H1 (cell line): ENCODE measurements around the gene MAP4K4. TPM values are rescaled to one million over a fixed set of nuclear protein-coding genes. Genes with fewer than 3 reads are reported as not detected.

Experiments used
- CTCF ChIA-PET: fragments of 300-600 bp; sonication (Branson Sonifier 250); formaldehyde crosslinking; loops from one replicate; lab custom pipeline; 2021; ENCODE audit not compliant: partially characterized antibody; lab: Charles Lee
- POLR2A ChIA-PET: fragments of 300-600 bp; sonication (Branson Sonifier 250); formaldehyde crosslinking; loops from one replicate; lab custom pipeline; 2021; ENCODE audit warnings: inconsistent platforms; ENCODE audit not compliant: partially characterized antibody; lab: Charles Lee
- DNase-seq, 2 experiments: peaks; one replicate each; pipeline versions ENCODE4 v3.0.0 to v3.0.0-alpha.2; 2010 to 2022; ENCODE audit warnings: low spot score in 2 of 2, low read depth in 1 of 2, mixed read lengths in 1 of 2
- FAIRE-seq: peaks from 2 replicates; lab custom pipeline; 2011; peaks lifted over from hg19 to GRCh38; lab: Jason Lieb, UNC
- H2AFZ ChIP-seq: 2 replicates; pipeline ENCODE4 v1.8.1; 2012; ENCODE audit warnings: low read length, inconsistent platforms
- H2AK5ac ChIP-seq: 2 replicates; pipeline ENCODE4 v1.6.1; 2013; ENCODE audit warnings: low read depth, low read length
- H2BK120ac ChIP-seq: replicated peaks from 2 replicates; pipeline ENCODE3; 2013; ENCODE audit warnings: low read depth, low read length, inconsistent platforms
- H2BK12ac ChIP-seq: 2 replicates; pipeline ENCODE4 v1.6.1; 2013; ENCODE audit warnings: low read depth, low read length
- H2BK15ac ChIP-seq: 2 replicates; pipeline ENCODE4 v1.6.1; 2013; ENCODE audit warnings: low read length
- H2BK20ac ChIP-seq: 2 replicates; pipeline ENCODE4 v1.6.1; 2013; ENCODE audit warnings: low read length
- H2BK5ac ChIP-seq: 2 replicates; pipeline ENCODE4 v1.6.1; 2013; ENCODE audit warnings: low read depth, low read length
- H3K14ac ChIP-seq: 2 replicates; pipeline ENCODE4 v1.6.1; 2013; ENCODE audit warnings: inconsistent platforms; ENCODE audit not compliant: insufficient read length
- H3K18ac ChIP-seq: 2 replicates; pipeline ENCODE4 v1.6.1; 2013; ENCODE audit warnings: low read length; ENCODE audit errors: extremely low read depth
- H3K23ac ChIP-seq: 2 replicates; pipeline ENCODE4 v1.6.1; 2013; ENCODE audit warnings: inconsistent platforms; ENCODE audit not compliant: insufficient read length
- H3K23me2 ChIP-seq: 2 replicates; pipeline ENCODE4 v1.6.1; 2013; ENCODE audit warnings: low read depth, low read length
- H3K27ac ChIP-seq: 2 replicates; pipeline ENCODE4 v1.6.1; 2011; ENCODE audit warnings: low read depth, low read length, inconsistent platforms
- H3K27me3 ChIP-seq, 4 experiments: replicated peaks in 1 of 4; 1 replicate in 1 of 4; 2 replicates in 3 of 4; pipeline versions ENCODE4 v1.6.1 to v1.8.1; 2011 to 2013; ENCODE audit warnings: low read length in 3 of 4, mild to moderate bottlenecking in 3 of 4, inconsistent platforms in 2 of 4, mixed read lengths in 2 of 4, moderate library complexity in 1 of 4; ENCODE audit not compliant: control insufficient read depth in 3 of 4, insufficient read depth in 3 of 4; ENCODE audit errors: extremely low read depth in 1 of 4
- H3K36me3 ChIP-seq, 4 experiments: 2 replicates each; pipeline versions ENCODE4 v1.6.1 to v1.8.1; 2011 to 2013; ENCODE audit warnings: mild to moderate bottlenecking in 4 of 4, low read length in 3 of 4, moderate library complexity in 2 of 4, control low read depth in 1 of 4, inconsistent platforms in 1 of 4; ENCODE audit not compliant: insufficient read depth in 4 of 4, control insufficient read depth in 2 of 4
- H3K4ac ChIP-seq: replicated peaks from 2 replicates; pipeline ENCODE3; 2013; ENCODE audit warnings: low read length, low read depth, mixed read lengths, inconsistent platforms; ENCODE audit not compliant: insufficient read length
- H3K4me1 ChIP-seq, 4 experiments: replicated peaks in 1 of 4; 1 replicate in 1 of 4; 2 replicates in 3 of 4; pipeline versions ENCODE4 v1.6.1 to v1.8.1; 2011 to 2013; ENCODE audit warnings: low read length in 3 of 4, inconsistent platforms in 2 of 4, mixed read lengths in 1 of 4; ENCODE audit not compliant: insufficient read depth in 4 of 4, control insufficient read depth in 3 of 4
- H3K4me2 ChIP-seq, 2 experiments: 2 replicates each; pipeline versions ENCODE4 v1.6.1 to v1.8.1; 2011 to 2013; ENCODE audit warnings: low read depth in 2 of 2, low read length in 2 of 2, control low read depth in 1 of 2, inconsistent platforms in 1 of 2, mild to moderate bottlenecking in 1 of 2; ENCODE audit not compliant: insufficient read depth in 1 of 2
- H3K4me3 ChIP-seq, 4 experiments: fragments of 200-600, 300-600 bp in 1 of 4; sonication (generic), shearing (Covaris generic), sonication (Bioruptor Twin) in 1 of 4; 2 replicates each; pipeline versions ENCODE4 v1.5.1 to v1.8.1; 2011 to 2016; ENCODE audit warnings: low read length in 4 of 4, low read depth in 3 of 4, control low read depth in 2 of 4, inconsistent platforms in 2 of 4, mild to moderate bottlenecking in 2 of 4, mixed read lengths in 1 of 4, moderate library complexity in 1 of 4; ENCODE audit not compliant: insufficient read depth in 2 of 4; ENCODE audit errors: extremely low read depth in 1 of 4
- H3K56ac ChIP-seq: replicated peaks from 2 replicates; pipeline ENCODE3; 2013; ENCODE audit warnings: low read depth, mild to moderate bottlenecking, mixed read lengths, low read length, inconsistent platforms; ENCODE audit not compliant: insufficient read length
- H3K79me1 ChIP-seq: 2 replicates; pipeline ENCODE4 v1.6.1; 2013; ENCODE audit warnings: low read depth, low read length, control low read depth
- H3K79me2 ChIP-seq, 2 experiments: 2 replicates each; pipeline versions ENCODE4 v1.6.1 to v1.8.1; 2012 to 2013; ENCODE audit warnings: low read length in 2 of 2, mild to moderate bottlenecking in 2 of 2, inconsistent platforms in 1 of 2; ENCODE audit not compliant: insufficient read depth in 2 of 2, control insufficient read depth in 1 of 2
- H3K9ac ChIP-seq, 4 experiments: replicated peaks in 1 of 4; 1 replicate in 1 of 4; 2 replicates in 3 of 4; pipeline versions ENCODE4 v1.6.1 to v1.8.1; 2011 to 2013; ENCODE audit warnings: low read depth in 3 of 4, low read length in 3 of 4, control low read depth in 2 of 4, mild to moderate bottlenecking in 2 of 4, moderate library complexity in 2 of 4, inconsistent platforms in 1 of 4; ENCODE audit errors: extremely low read depth in 1 of 4
- H3K9me3 ChIP-seq, 2 experiments: 2 replicates each; pipeline versions ENCODE4 v1.6.1 to v1.8.1; 2012 to 2013; ENCODE audit warnings: mild to moderate bottlenecking in 2 of 2, moderate library complexity in 2 of 2, control low read depth in 1 of 2, inconsistent platforms in 1 of 2, low read depth in 1 of 2, low read length in 1 of 2, mixed read lengths in 1 of 2; ENCODE audit not compliant: insufficient read depth in 2 of 2
- H4K20me1 ChIP-seq, 2 experiments: replicated peaks in 1 of 2; 2 replicates each; pipeline versions ENCODE3 to v1.8.1; 2011 to 2013; ENCODE audit warnings: inconsistent platforms in 2 of 2, low read length in 2 of 2, mild to moderate bottlenecking in 1 of 2; ENCODE audit not compliant: insufficient read depth in 2 of 2, control insufficient read depth in 1 of 2
- H4K5ac ChIP-seq: 2 replicates; pipeline ENCODE4 v1.6.1; 2013; ENCODE audit warnings: low read length, low read depth, mixed read lengths, inconsistent platforms; ENCODE audit not compliant: insufficient read length
- H4K8ac ChIP-seq: 2 replicates; pipeline ENCODE4 v1.8.0; 2013; ENCODE audit warnings: mild to moderate bottlenecking, moderate library complexity, low read length, inconsistent platforms; ENCODE audit not compliant: insufficient read depth; ENCODE audit errors: extremely low read depth
- H4K91ac ChIP-seq: replicated peaks from 2 replicates; pipeline ENCODE3; 2013; ENCODE audit warnings: low read length, mixed read lengths, inconsistent platforms; ENCODE audit not compliant: insufficient read length
- BRCA1 ChIP-seq: IDR thresholded peaks from 2 replicates; pipeline ENCODE4 v1.6.1; 2012; ENCODE audit warnings: low read depth, low read length, improper control_type of control experiment
- CEBPB ChIP-seq: IDR thresholded peaks from 2 replicates; pipeline ENCODE4 v1.6.1; 2012; ENCODE audit warnings: low read depth, low read length
- EGR1 ChIP-seq: IDR thresholded peaks from 2 replicates; pipeline ENCODE4 v1.6.1; 2011; ENCODE audit warnings: low read depth, low read length, borderline replicate concordance
- JUND ChIP-seq: IDR thresholded peaks from 2 replicates; pipeline ENCODE4 v1.6.1; 2011; ENCODE audit warnings: mild to moderate bottlenecking, improper control_type of control experiment, low read length
- POLR2AphosphoS5 ChIP-seq: IDR thresholded peaks from 2 replicates; pipeline ENCODE4 v1.6.1; 2011; ENCODE audit warnings: low read depth, low read length
- SRF ChIP-seq: IDR thresholded peaks from 2 replicates; pipeline ENCODE4 v1.6.1; 2011; ENCODE audit warnings: mild to moderate bottlenecking, low read depth, low read length, moderate library complexity
- WGBS, 2 experiments: shearing (Covaris generic) in 1 of 2; methylation state at CpG; one replicate each; pipeline versions ENCODE4 v1.1.6 to v1.1.7; 2013 to 2015; ENCODE audit warnings: low lambda C conversion rate in 2 of 2, mixed read lengths in 2 of 2, inconsistent platforms in 1 of 2, low coverage in 1 of 2, missing lambda C conversion rate in 1 of 2; ENCODE audit not compliant: insufficient replicate concordance in 2 of 2, insufficient coverage in 1 of 2, insufficient read length in 1 of 2; ENCODE audit errors: extremely low coverage in 1 of 2, missing lambda C conversion rate in 1 of 2; 5-methylcytosine and 5-hydroxymethylcytosine counted together
- polyA plus RNA-seq, 7 experiments: library from polyadenylated mRNA; depleted of rRNA in 3 of 7; stranded (reverse) in 5 of 7; unstranded in 2 of 7; fragments of >200 nt in 5 of 7; fragments of 200-250 nt in 2 of 7; gene quantifications; 1 replicate in 5 of 7; 2 replicates in 1 of 7; 4 replicates in 1 of 7; pipeline versions ENCODE4 v1.2.1 to v1.2.3, GENCODE V29; 2011 to 2013; ENCODE audit warnings: missing spikeins in 2 of 7, mixed read lengths in 2 of 7
- total RNA-seq: library from RNA; stranded (reverse); fragmentation: NEBNext Ultra II Directional; extraction: Animal tissue kit (Norgen Biotek cat#: 25700); gene quantifications from 2 replicates; pipeline ENCODE4 v1.2.1, GENCODE V29; 2021

The MAP4K4 gene
- total and polyA plus RNA-seq, 2 of the 8 experiments (the other 6 are each of a cell fraction or from before 2014, with no cell fraction given), result 53.2 to 138 TPM

DNA sequence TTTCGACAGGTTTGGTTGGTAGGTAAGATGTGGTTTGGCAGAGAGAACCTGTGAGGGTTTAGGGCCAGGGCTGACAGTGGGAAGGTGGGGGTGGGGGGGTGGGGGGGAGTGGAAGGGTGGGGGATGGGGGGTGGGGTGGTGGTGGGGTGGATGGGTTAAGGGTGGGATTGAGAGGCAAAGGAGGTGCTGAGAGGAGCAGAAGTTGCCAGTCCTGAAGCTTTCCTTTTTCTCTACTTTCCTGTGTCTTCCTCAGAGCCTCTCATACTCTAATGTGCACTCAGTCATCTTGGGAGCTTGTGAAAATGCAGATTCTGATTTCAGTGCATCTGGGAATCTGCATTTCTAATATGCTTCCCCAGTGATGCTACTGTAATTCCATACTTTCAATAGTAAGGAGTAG is 21.0 kb downstream of the MAP4K4 start:
- Histone ChIP-seq H3K23me2 (no peaks in the 10 kb centered on the region), H3K4me2 (no peak overlapping the region), H3K9ac (no peak overlapping the region), H3K79me1 (peaks cover 7% of the 10 kb centered on the region), H3K36me3 (no peaks in the 10 kb centered on the region), H3K4me1 (peaks cover 0 to 6% (median 3%) of the 10 kb centered on the region in 4 experiments; a peak in 5 of 7 replicates), H3K4me3 (no peak overlapping the region), H3K14ac (no peak overlapping the region), H3K79me2 (peaks cover 9 to 95% of the 10 kb centered on the region in 2 experiments), H3K18ac (no peak overlapping the region), H2BK15ac (no peak overlapping the region), H2BK5ac (no peak overlapping the region), H4K8ac (no peak overlapping the region), H4K91ac (no peak overlapping the region), H4K5ac (no peak overlapping the region), H3K9me3 (no peaks in the 10 kb centered on the region), H4K20me1 (peaks cover 13 to 17% of the 10 kb centered on the region in 2 experiments), H3K56ac (no peak overlapping the region), H3K27me3 (no peaks in the 10 kb centered on the region), H3K4ac (no peak overlapping the region), H2BK12ac (no peak overlapping the region), H2BK20ac (no peak overlapping the region), H2BK120ac (no peak overlapping the region), H2AK5ac (no peak overlapping the region), H3K27ac (no peak overlapping the region), H2AFZ (no peak overlapping the region), H3K23ac (no peak overlapping the region)
- no peak for DNase-seq
- TF ChIP-seq POLR2AphosphoS5 (no peak), EGR1 (no peak), BRCA1 (no peak), CEBPB (no peak), JUND (no peak), SRF (no peak)
- 82% methylated on average over 1 of the region's 1 CpG; no CpG with 5 or more reads in 1 of the 2 experiments for WGBS, 2 experiments
- POLR2A ChIA-PET, result interaction anchor here (1.2 kb wide), 1 partner anchor 217 kb away, joined by 3 read pairs; no protein-coding TSS in a partner anchor
- CTCF ChIA-PET, result interaction anchor here (0.6 to 2.6 kb wide), 4 partner anchors 11 to 388 kb away, joined by 3 to 9 read pairs (median 3); no protein-coding TSS in a partner anchor
- FAIRE-seq, result no peak
